Stimulated activated CD8-positive, alpha-beta memory T cell treated with anti-CD3 and anti-CD28 coated beads, Interleukin-12 subunit alpha, Interleukin-12 subunit beta, amount 100 ng/mL, for 1 hour (primary cell): ENCODE results near the gene SYNM.
"Not testable (repeated sequence)": the region's sequence is repeated elsewhere in the genome, so short reads cannot be mapped to it uniquely, and the experiment has no call there.

Source experiments
- DNase-seq: peaks from one replicate; pipeline ENCODE4 v3.0.0-alpha.2; 2020; ENCODE audit warnings: low read depth

The SYNM gene

GRCh38 chr15:99105514-99106341, 848 bp downstream of the SYNM start:
- no peak for DNase-seq

DNA sequence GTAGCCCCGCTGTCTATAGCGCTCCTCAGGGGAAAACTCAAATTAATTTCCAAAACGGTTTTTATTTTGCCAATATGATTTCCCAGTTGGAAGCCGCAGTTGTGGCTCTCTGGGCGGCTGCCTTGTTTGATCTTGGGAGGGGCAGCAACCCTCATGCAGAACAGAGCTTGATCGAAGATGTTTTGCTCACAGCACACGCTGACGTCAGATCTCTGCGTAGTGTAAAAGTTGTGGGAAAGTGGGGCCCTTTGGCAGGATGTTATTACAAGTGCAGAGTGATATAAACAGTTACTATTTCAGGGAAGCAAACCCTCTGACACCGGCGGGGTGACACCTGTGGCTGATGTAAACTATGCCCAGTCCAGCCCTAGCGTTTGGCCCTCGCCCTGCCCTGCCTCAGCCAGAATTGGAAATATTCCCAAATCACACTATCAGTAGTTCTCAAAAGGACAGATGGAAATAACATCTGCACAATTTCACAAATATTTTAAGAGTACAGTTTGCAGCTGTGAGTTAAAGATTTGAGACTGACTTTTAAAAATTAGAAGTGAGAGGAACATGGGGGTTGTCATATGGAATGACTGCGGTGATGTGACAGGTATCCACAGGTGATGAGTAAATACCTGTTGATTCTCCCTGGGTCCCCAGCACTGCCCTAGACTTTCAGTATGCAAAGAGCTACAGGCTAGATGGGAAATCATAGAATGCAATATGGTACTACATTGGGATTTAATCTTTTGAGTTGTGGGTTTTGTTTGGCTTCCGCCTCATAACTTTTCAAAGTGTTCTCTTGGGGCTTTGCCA, 1.7 kb downstream of the SYNM start:
- no peak for DNase-seq

GRCh38 chr15:99108993-99109392, 4.1 kb downstream of the SYNM start:
- no peak for DNase-seq

GRCh38 chr15:99109555-99110021, 4.7 kb downstream of the SYNM start:
- no peak for DNase-seq

DNA sequence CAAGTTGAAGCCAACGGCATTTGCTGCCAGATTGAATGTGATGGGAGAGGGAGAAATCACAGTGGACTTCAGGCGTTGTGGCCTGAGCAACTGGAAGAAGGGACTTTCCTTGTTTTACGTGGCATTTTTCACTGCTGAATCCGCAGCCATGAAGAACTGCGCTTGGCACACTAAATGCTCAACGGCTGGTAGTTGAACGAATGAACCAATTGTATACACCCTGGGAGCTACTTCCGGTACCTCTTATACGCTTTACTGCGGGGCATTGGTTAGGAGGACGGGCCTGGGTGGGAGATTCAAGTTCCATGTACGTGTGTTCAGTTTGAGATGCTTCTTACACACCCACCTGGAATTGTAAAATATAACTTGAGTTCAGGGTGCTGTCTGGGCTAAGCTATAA, 5.2 kb downstream of the SYNM start:
- DNase-seq = no peak

DNA sequence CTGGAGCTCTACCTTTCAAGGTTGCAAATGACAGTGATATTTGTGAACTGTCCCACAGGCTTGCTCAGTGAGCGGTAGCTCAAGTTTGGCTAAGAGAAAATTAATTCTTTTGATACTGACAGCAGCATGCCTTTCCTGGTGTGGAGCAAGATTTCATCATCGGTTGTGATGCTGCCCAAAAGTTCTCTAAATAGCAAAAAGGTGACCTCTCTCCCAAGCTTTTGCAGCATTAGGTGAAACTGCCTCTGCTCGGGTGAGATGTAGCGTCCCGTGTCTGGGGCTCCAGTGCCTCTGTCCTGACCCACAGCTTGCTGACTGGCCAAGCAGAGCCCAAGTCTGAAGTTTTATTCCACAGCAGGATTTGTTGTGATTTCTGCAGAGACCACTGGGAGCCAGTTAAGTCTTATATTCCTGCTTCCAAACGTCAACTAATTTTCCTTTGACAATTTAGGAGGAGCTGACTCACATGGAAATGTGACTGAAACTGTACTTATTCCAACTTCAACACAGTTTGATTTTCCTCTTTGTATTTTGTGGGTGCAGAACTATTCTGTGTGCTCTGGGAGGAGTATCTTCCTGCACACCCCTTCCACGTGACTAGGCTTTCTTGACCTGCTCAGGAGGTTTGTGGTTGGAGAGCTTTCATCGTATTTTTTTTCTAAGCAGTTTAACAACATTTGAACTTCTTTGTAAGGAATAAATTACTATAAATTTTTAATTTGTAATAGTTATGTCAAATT, 5.9 kb downstream of the SYNM start:
- no peak for DNase-seq

DNA sequence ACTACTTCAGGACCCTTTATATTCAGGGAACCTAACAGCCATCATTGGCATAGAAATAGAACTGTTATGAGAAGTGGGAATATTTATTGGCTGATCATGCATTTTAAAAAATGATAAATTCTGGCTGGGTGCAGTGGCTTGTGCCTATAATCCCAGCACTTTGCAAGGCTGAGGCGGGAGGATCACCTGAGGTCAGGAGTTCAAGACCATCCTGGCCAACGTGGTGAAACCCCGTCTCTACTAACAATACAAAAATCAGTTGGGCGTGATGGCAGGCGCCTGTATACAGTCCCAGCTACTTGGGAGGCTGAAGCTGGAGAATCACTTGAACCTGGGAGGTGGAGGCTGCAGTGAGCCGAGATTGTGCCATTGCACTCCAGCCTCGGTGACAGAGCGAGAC, 6.8 kb downstream of the SYNM start:
- not testable (repeated sequence) for DNase-seq

GRCh38 chr15:99113547-99114271, 8.8 kb downstream of the SYNM start:
- no peak for DNase-seq

GRCh38 chr15:99114511-99115299, 9.8 kb downstream of the SYNM start:
- no peak for DNase-seq

DNA sequence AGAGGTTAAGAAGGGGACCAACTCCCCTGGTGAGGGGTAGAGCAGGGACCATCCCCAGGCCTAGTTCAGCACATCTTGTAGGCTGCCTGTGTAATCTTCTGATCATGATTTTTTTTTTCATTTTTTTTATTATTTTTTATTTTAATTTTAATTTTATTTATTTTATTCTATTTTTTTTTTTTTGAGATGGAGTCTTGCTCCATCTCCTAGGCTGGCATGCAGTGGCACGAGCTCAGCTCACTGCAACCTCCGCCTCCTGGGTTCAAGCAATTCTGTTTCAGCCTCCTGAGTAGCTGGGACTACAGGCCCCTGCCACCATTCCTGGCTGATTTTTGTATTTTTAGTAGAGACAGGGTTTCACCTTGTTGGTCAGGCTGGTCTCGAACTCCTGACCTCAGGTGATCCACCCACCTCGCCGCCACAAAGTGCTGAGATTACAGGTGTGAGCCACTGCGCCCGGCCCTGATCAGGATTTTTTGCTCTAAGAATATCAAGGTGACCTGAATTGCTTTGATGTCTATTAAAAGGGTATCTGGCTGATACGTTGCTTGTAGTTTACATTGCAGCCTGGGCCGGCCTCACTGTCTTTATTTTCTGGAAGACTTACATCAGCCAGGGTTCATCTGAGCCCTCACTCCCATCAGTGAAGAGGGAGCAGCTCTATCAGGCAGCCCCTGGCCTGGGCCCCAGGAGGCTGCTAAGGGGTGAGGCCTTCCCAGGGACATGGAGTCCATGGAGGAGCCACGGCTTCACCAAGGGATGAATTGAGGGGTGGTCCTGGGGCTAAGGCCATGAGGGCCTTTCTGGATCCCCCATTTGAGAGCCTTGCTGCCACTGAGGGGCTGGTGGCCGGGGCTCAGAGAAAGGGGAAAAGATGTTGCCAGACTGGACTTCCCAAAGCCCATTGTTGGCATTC, 10.7 kb downstream of the SYNM start:
- DNase-seq = no peak

- DNase-seq = no peak
Measured at GRCh38 chr15:99117111-99117510, 12.2 kb downstream of the SYNM start.

DNA sequence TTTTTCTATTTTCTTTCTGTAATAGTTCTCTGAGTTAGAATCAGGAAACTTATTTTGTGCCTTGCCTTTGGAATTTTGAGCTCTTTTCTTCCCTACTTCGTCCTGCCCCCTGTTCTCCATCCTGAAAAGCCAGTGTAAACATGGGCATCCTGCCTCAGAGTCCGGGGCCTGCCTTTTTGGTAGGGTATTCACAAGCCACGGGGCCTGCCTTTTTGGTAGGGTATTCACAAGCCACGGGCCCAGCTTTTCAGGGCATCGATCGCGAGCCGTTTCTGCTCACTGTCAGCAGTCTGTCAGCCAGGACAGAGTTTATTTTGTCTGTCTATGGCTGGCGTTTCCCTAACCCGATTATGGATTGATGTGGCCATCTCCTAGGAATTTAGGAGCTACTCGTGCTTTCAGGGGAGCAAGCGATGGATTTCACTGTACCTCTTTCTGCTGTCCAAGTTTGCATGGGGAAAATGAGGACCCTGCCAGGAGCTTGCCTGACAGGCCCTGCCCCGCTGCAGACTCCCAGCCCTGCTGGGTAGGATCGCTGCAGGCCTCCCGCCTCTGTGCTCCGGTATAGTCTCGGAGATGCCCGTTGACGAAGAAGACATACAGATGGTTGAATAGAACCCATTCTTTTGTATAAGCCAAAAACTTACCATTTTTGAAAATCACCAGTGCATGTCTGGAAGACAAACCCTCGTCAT, 12.8 kb downstream of the SYNM start:
- no peak for DNase-seq

GRCh38 chr15:99118258-99118632, 13.4 kb downstream of the SYNM start:
- DNase-seq = no peak

GRCh38 chr15:99118801-99119546, 14.1 kb downstream of the SYNM start:
- DNase-seq = no peak

DNA sequence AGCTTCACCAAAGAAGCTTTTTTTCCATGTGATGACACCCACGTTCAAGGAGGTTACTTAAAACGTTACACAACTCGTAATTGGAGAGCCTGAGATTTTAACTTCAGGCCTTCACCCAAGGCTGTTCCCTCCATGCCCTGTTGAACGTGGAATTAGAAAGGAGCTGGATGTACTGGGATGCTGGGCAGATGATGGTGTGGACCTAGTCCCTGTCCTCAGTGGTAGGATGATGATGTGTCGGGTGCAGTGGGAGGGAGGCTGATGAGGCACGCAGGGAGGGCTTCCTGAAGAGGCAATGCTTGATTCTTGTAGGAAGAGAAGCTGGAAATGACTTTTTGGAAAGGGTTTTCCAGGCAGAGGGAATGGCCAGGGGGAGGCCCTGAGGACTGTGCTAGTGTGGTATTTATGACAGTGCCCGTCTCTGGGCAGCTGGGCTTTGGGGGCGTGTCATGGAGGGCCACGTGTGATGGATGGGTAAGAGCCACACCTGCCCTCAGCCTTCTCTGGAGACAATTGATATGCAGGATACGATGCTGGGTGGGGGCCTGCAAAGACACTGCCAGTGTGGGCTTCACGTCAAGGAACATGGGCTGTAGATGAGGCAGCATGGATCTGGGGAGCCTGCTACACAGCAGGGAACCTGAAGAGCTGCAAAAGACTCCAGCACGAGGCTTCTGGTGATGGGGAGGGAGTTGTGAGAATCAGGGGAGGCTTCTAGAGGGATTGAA, 15.3 kb downstream of the SYNM start:
- DNase-seq = no peak

DNA sequence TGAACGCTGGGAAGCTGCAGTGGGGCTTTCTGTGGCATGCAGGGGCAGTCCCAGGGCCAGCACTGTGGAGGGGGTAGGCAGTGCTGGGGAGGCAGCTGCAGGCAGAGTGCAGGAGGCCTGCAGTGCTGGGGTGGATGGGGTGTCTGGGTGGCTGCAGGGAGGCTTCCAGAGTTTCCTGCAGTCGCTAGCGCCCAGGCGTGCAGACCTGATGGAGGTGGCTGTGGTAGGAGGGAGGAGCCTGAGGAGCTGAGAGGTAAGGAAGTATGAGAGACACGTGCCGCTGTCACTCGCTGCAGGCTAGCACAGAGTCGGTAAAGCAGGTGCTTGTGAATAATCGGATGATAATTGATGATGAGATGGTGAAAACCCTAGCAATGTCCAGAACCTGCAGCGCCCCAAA, 16.3 kb downstream of the SYNM start:
- DNase-seq = no peak

GRCh38 chr15:99121691-99122410, 17.0 kb downstream of the SYNM start:
- no peak for DNase-seq
